ENCODE data around the gene ST6GAL1.

DNA sequence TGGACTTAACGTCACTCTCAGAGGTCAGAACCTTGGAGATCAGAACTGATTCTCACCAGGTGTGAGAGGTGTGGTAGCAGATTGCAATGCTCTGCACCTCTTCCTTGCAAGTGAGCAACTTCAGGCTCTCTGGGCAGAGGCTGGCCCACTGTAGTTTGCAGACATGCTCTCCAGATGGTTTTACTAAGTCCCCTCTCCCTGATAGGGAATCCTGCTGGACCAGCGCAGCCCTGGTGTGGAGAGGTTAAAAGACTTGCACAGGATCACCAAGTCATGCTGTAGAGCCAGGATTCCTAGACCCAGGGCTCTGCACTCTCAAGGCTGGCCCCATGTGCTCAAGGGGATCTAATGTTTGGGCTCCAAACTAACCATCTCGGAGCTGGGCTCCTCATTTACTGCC, 146.8 kb downstream of the ST6GAL1 start:
- TF ChIP-seq ZNF274 (IDR thresholded peaks at IDR 0.05; ENCODE audit: low read depth, low read length) (no peak), SUZ12 (IDR thresholded peaks at IDR 0.05; ENCODE audit: extremely low read depth, insufficient read depth, insufficient read length) (no peak), YY1 (IDR thresholded peaks at IDR 0.05; ENCODE audit: insufficient read depth, insufficient read length) (no peak)
